ENCODE results near the gene TGM5.
"Not testable (repeated sequence)": the region's sequence is repeated elsewhere in the genome, so short reads cannot be mapped to it uniquely, and the experiment has no call there.

The TGM5 gene

GRCh38 chr15:43294091-43294706, 27.5 kb upstream of the TGM5 start:
- H3K4me3 ChIP-seq (ENCODE audit: low read length) = no peak overlapping the region
- no peak for TF ChIP-seq CTCF (conservative IDR thresholded peaks at IDR 0.05; ENCODE audit: low read depth, low read length)
- no peak for DNase-seq (ENCODE audit: low read depth)

- DNase-seq (ENCODE audit: low read depth) = no peak
- no peak overlapping the region for H3K4me3 ChIP-seq (ENCODE audit: low read length)
- no peak for TF ChIP-seq CTCF (conservative IDR thresholded peaks at IDR 0.05; ENCODE audit: low read depth, low read length)
Measured at GRCh38 chr15:43293432-43293831, 26.7 kb upstream of the TGM5 start.

- H3K4me3 ChIP-seq (ENCODE audit: low read length) = no peak overlapping the region
- no peak for TF ChIP-seq CTCF (conservative IDR thresholded peaks at IDR 0.05; ENCODE audit: low read depth, low read length)
- no peak for DNase-seq (ENCODE audit: low read depth)
Measured at GRCh38 chr15:43292375-43293078, 25.8 kb upstream of the TGM5 start.

- not testable (repeated sequence) for H3K4me3 ChIP-seq (ENCODE audit: low read length); DNase-seq (ENCODE audit: low read depth)
Measured at GRCh38 chr15:43289656-43290055, 22.9 kb upstream of the TGM5 start.

GRCh38 chr15:43287254-43287653, 20.5 kb upstream of the TGM5 start:
- H3K4me3 ChIP-seq (ENCODE audit: low read length) = no peak overlapping the region
- no peak for DNase-seq (ENCODE audit: low read depth)
- no peak for TF ChIP-seq CTCF (conservative IDR thresholded peaks at IDR 0.05; ENCODE audit: low read depth, low read length)

GRCh38 chr15:43286074-43286473, 19.3 kb upstream of the TGM5 start:
- DNase-seq (ENCODE audit: low read depth) = no peak
- no peak for TF ChIP-seq CTCF (conservative IDR thresholded peaks at IDR 0.05; ENCODE audit: low read depth, low read length)
- H3K4me3 ChIP-seq (ENCODE audit: low read length) = no peak overlapping the region

- no peak for DNase-seq (ENCODE audit: low read depth)
- H3K4me3 ChIP-seq (ENCODE audit: low read length) = no peak overlapping the region
- TF ChIP-seq CTCF (conservative IDR thresholded peaks at IDR 0.05; ENCODE audit: low read depth, low read length) = peak; percentile 82
Measured at GRCh38 chr15:43285609-43286037, 18.9 kb upstream of the TGM5 start.

Data from retinal pigment epithelial cell (primary cell).